GM12878 (cell line): ENCODE measurements around the gene SLC9A8. TPM values are rescaled to one million over a fixed set of nuclear protein-coding genes. Genes with fewer than 3 reads are reported as not detected.
A peak's percentile ranks its signal among the peaks of the same experiment; 100 is the strongest.

ENCODE experiments used
- ATAC-seq: fragments of 200-7000 bp; cut with Tn5 transposase; 3 replicates; pipeline ENCODE4 v1.9.1; 2020; ENCODE audit warnings: mild to moderate bottlenecking, moderate library complexity
- BruUV-seq: library from RNA; stranded (reverse); fragments of 400-500 nt; replicated peaks from 2 replicates; lab custom pipeline; 2021; lab: Mats Ljungman, UMichigan
- CTCF ChIA-PET: fragments of 300-600 bp; sonication (Branson Sonifier 250); formaldehyde crosslinking; extraction: SDS; loops from one replicate; lab custom pipeline; 2021; ENCODE audit warnings: inconsistent platforms; lab: Yijun Ruan, JAX
- POLR2A ChIA-PET: fragments of 350-600 bp; formaldehyde crosslinking; extraction: SDS; loops from one replicate; lab custom pipeline; 2021; ENCODE audit warnings: inconsistent platforms; lab: Charles Lee
- RAD21 ChIA-PET: fragments of 300-600 bp; sonication (Branson Sonifier 250); formaldehyde crosslinking; loops from one replicate; lab custom pipeline; 2023; ENCODE audit warnings: antibody characterized with exemption; ENCODE audit not compliant: unreplicated experiment; lab: Charles Lee
- SMC1A ChIA-PET: fragments of 300-600 bp; sonication (Branson Sonifier 250); formaldehyde crosslinking; loops from one replicate; lab custom pipeline; 2023; ENCODE audit not compliant: unreplicated experiment, uncharacterized antibody; lab: Charles Lee
- DNase-seq: peaks from one replicate; pipeline ENCODE4 v3.0.0-alpha.2; 2011; ENCODE audit warnings: low read depth, low spot score
- FAIRE-seq: peaks from 3 replicates; lab custom pipeline; 2011; peaks lifted over from hg19 to GRCh38; lab: Jason Lieb, UNC
- H2AFZ ChIP-seq: 2 replicates; pipeline ENCODE4 v1.6.0; 2011; ENCODE audit warnings: low read depth, low read length, control low read depth; ENCODE audit not compliant: control insufficient read depth
- H3K27ac ChIP-seq: 2 replicates; pipeline ENCODE4 v1.5.1; 2011; ENCODE audit warnings: control low read depth; ENCODE audit not compliant: control insufficient read depth, insufficient read depth
- H3K27me3 ChIP-seq, 2 experiments: replicated peaks in 1 of 2; 2 replicates each; pipeline versions ENCODE4 v1.6.0 to v1.6.1; 2011; ENCODE audit warnings: low read length in 1 of 2; ENCODE audit not compliant: control insufficient read depth in 2 of 2, insufficient read depth in 2 of 2
- H3K36me3 ChIP-seq, 2 experiments: 2 replicates each; pipeline ENCODE4 v1.5.1; 2011; ENCODE audit warnings: low read length in 1 of 2; ENCODE audit not compliant: control insufficient read depth in 2 of 2, insufficient read depth in 2 of 2
- H3K4me1 ChIP-seq: 2 replicates; pipeline ENCODE4 v1.6.1; 2011; ENCODE audit warnings: mild to moderate bottlenecking, low read length, moderate library complexity, mixed read lengths; ENCODE audit not compliant: control insufficient read depth, insufficient read depth
- H3K4me2 ChIP-seq: 2 replicates; pipeline ENCODE4 v1.6.0; 2011; ENCODE audit warnings: control low read depth; ENCODE audit not compliant: control insufficient read depth, insufficient read depth
- H3K4me3 ChIP-seq: fragments of 200-600 bp; sonication (generic); 2 replicates; pipeline ENCODE4 v1.5.1; 2016
- H3K79me2 ChIP-seq: 2 replicates; pipeline ENCODE4 v1.6.0; 2011; ENCODE audit warnings: low read length; ENCODE audit not compliant: control insufficient read depth, insufficient read depth
- H3K9ac ChIP-seq: 2 replicates; pipeline ENCODE4 v1.8.0; 2011; ENCODE audit warnings: low read length, control low read depth, mixed read lengths; ENCODE audit not compliant: control insufficient read depth, insufficient read depth
- H3K9me3 ChIP-seq: replicated peaks from 3 replicates; pipeline ENCODE4 v1.5.1; 2011; ENCODE audit warnings: mild to moderate bottlenecking, low read length; ENCODE audit not compliant: control insufficient read depth, insufficient read depth
- H4K20me1 ChIP-seq: 2 replicates; pipeline ENCODE4 v1.6.0; 2011; ENCODE audit not compliant: control insufficient read depth, insufficient read depth
- BHLHE40 ChIP-seq, 2 experiments: fragments of 450-650 bp in 1 of 2; IDR thresholded peaks; 2 replicates each; pipeline ENCODE4 v1.6.1; 2011 to 2017; ENCODE audit warnings: low read depth in 2 of 2, borderline replicate concordance in 1 of 2, improper control_type of control experiment in 1 of 2, low read length in 1 of 2, mild to moderate bottlenecking in 1 of 2
- EP300 ChIP-seq, 2 experiments: fragments of 150-350 bp in 1 of 2; IDR thresholded peaks; 2 replicates each; pipeline ENCODE4 v1.6.1; 2011 to 2012; ENCODE audit warnings: low read depth in 2 of 2, low read length in 2 of 2, borderline replicate concordance in 1 of 2, improper control_type of control experiment in 1 of 2, inconsistent platforms in 1 of 2; ENCODE audit not compliant: control insufficient read depth in 1 of 2
- HDAC6 ChIP-seq: fragments of 200-600 bp; sonication (generic); IDR thresholded peaks from one replicate; pipeline ENCODE4 v1.8.0; 2017; ENCODE audit warnings: antibody characterized with exemption; ENCODE audit not compliant: unreplicated experiment
- IRF3 ChIP-seq: fragments of 450-650 bp; IDR thresholded peaks from 2 replicates; pipeline ENCODE4 v1.6.1; 2014; ENCODE audit warnings: mild to moderate bottlenecking
- MXI1 ChIP-seq: fragments of 150-350 bp; IDR thresholded peaks from 2 replicates; pipeline ENCODE4 v1.6.1; 2011; ENCODE audit warnings: low read depth, mild to moderate bottlenecking, inconsistent platforms, low read length, improper control_type of control experiment
- RAD51 ChIP-seq: fragments of 450-650 bp; IDR thresholded peaks from 2 replicates; pipeline ENCODE4 v1.6.1; 2016; ENCODE audit warnings: moderate library complexity, mild to moderate bottlenecking, inconsistent platforms
- TCF12 ChIP-seq: IDR thresholded peaks from 2 replicates; pipeline ENCODE4 v1.6.1; 2011; ENCODE audit warnings: low read depth, mild to moderate bottlenecking, low read length
- ZZZ3 ChIP-seq: IDR thresholded peaks from 2 replicates; pipeline ENCODE4 v1.6.1; 2011; ENCODE audit warnings: low read depth; ENCODE audit not compliant: control insufficient read depth, insufficient read length
- WGBS: methylation state at CpG from one replicate; pipeline ENCODE4 v1.1.6; 2016; ENCODE audit warnings: low lambda C conversion rate; ENCODE audit not compliant: insufficient replicate concordance, insufficient coverage; ENCODE audit errors: missing lambda C conversion rate; 5-methylcytosine and 5-hydroxymethylcytosine counted together
- in situ Hi-C: fragments of 300-500 bp; cut with MboI; formaldehyde crosslinking; loops from 9 replicates; pipeline ENCODE4 v1.14.3; 2018; ENCODE audit warnings: mixed read lengths
- intact Hi-C: fragments of 100-400 bp; cut with micrococcal nuclease; formaldehyde crosslinking; loops from one replicate; pipeline ENCODE4 v1.14.2; 2022; ENCODE audit not compliant: unreplicated experiment
- polyA plus RNA-seq, 11 experiments: library from polyadenylated mRNA; depleted of rRNA in 4 of 11; unstranded in 6 of 11; stranded (reverse) in 5 of 11; fragments of >200 nt; fragmentation: Nextera tagmentation in 4 of 11; fragmentation: Illumina TruSeq in 1 of 11; extraction: Ambion mirVana in 4 of 11; extraction: Trizol in 1 of 11; gene quantifications; 1 replicate in 1 of 11; 2 replicates in 10 of 11; pipeline versions ENCODE4 v1.2.1 to v1.2.3, GENCODE V29; 2011 to 2016; ENCODE audit warnings: inconsistent platforms in 2 of 11, missing spikeins in 2 of 11, low read depth in 1 of 11
- total RNA-seq, 4 experiments: library from RNA; depleted of rRNA in 3 of 4; stranded (reverse); fragments of >200 nt in 3 of 4; fragmentation: Illumina TruSeq in 1 of 4; extraction: Trizol in 1 of 4; gene quantifications; 2 replicates each; pipeline versions ENCODE4 v1.2.1 to v1.2.3, GENCODE V29; 2013 to 2021

SLC9A8 gene
- total and polyA plus RNA-seq, 10 of the 15 experiments (the other 5 are each of a cell fraction or from before 2014, with no cell fraction given), result 0.40 to 15.5 (median 6.5) TPM

- Histone ChIP-seq H3K4me2 (peak overlapping the region; percentile 18; the same call in 1 of the 2 replicates), H3K27me3 (no peaks in the 10 kb centered on the region), H2AFZ (no peak overlapping the region), H4K20me1 (no peaks in the 10 kb centered on the region), H3K36me3 (peaks cover 4 to 6% of the 10 kb centered on the region in 2 experiments; a peak in 3 of 4 replicates), H3K27ac (peak overlapping the region; percentile 84), H3K9ac (no peak overlapping the region; the same call in 1 of the 2 replicates), H3K4me3 (no peak overlapping the region), H3K9me3 (no peaks in the 10 kb centered on the region), H3K79me2 (no peaks in the 10 kb centered on the region), H3K4me1 (peaks cover 19% of the 10 kb centered on the region)
- 49% methylated on average over 7 of the region's 7 CpGs for WGBS
- SMC1A ChIA-PET, result no interaction called here
- BruUV-seq, result no TSS peak
- ATAC-seq, result no peak
- FAIRE-seq, result no peak
- intact Hi-C loops, result no loop called here
- in situ Hi-C loops, result loop anchor here (25.0 kb wide), 1 partner anchor 528 kb away; no protein-coding TSS in a partner anchor
- RAD21 ChIA-PET, result no interaction called here
- no peak for TF ChIP-seq RAD51
- TF ChIP-seq BHLHE40 (IDR thresholded peaks at IDR 0.05; ENCODE audit: borderline replicate concordance in 1 of 2, low read depth in 2 of 2, low read length in 1 of 2), result no peak
- TF ChIP-seq TCF12, result no peak
- no peak for TF ChIP-seq EP300 (IDR thresholded peaks at IDR 0.05; ENCODE audit: borderline replicate concordance in 1 of 2, control insufficient read depth in 1 of 2, low read depth in 2 of 2, low read length in 2 of 2)
- TF ChIP-seq IRF3, result no peak
- no peak for TF ChIP-seq MXI1
- TF ChIP-seq HDAC6, result no peak
- no peak for TF ChIP-seq ZZZ3
- DNase-seq, result no peak
- CTCF ChIA-PET, result no interaction called here
- POLR2A ChIA-PET, result interaction anchor here (0.5 kb wide), 1 partner anchor 13 kb away, joined by 3 read pairs; no protein-coding TSS in a partner anchor
Measured at GRCh38 chr20:49865559-49865958, 52.9 kb downstream of the SLC9A8 start.
